HEK293 (cell line): ENCODE data around the gene BFSP2.

ENCODE experiments used
- CTCF ChIA-PET: fragments of 350-600 bp; formaldehyde crosslinking; extraction: SDS; loops from one replicate; lab custom pipeline; 2021; ENCODE audit warnings: antibody characterized with exemption; lab: Yijun Ruan, JAX
- POLR2A ChIA-PET: fragments of 300-600 bp; formaldehyde crosslinking; extraction: SDS; loops from one replicate; lab custom pipeline; 2020; ENCODE audit warnings: antibody characterized with exemption, inconsistent platforms; lab: Yijun Ruan, JAX
- H3K27ac ChIP-seq: fragments of 200-500 bp; sonication (Bioruptor generic); 2 replicates; pipeline ENCODE4 v1.5.1; 2014; ENCODE audit warnings: low read depth, low read length, control low read depth, inconsistent platforms; ENCODE audit errors: extremely low read depth
- H3K36me3 ChIP-seq, 2 experiments: fragments of 200-500 bp in 1 of 2; sonication (Bioruptor generic) in 1 of 2; 1 replicate in 1 of 2; 2 replicates in 1 of 2; pipeline ENCODE4 v1.5.1; 2014 to 2017; ENCODE audit warnings: inconsistent platforms in 2 of 2, low read length in 2 of 2; ENCODE audit not compliant: control insufficient read depth in 2 of 2, insufficient read depth in 1 of 2
- H3K4me1 ChIP-seq: fragments of 200-500 bp; sonication (Bioruptor generic); 2 replicates; pipeline ENCODE4 v1.5.1; 2014; ENCODE audit warnings: mild to moderate bottlenecking, low read length, inconsistent platforms; ENCODE audit not compliant: control insufficient read depth, insufficient read depth
- H3K4me3 ChIP-seq: 2 replicates; pipeline ENCODE4 v1.5.1; 2011; ENCODE audit warnings: low read depth, mild to moderate bottlenecking, control low read depth, low read length, moderate library complexity
- H3K9me3 ChIP-seq: fragments of 200-500 bp; sonication (Bioruptor generic); 2 replicates; pipeline ENCODE4 v1.5.1; 2014; ENCODE audit warnings: low read depth, low read length, inconsistent platforms; ENCODE audit not compliant: control insufficient read depth, insufficient read depth
- KLF16 ChIP-seq: fragments of 450-650 bp; formaldehyde crosslinking; IDR thresholded peaks from 2 replicates; pipeline ENCODE4 v1.5.1; 2017; ENCODE audit warnings: missing biosample characterization, missing genetic modification characterization
- SP3 ChIP-seq: fragments of 450-650 bp; formaldehyde crosslinking; IDR thresholded peaks from 2 replicates; pipeline ENCODE4 v1.5.1; 2016; ENCODE audit warnings: missing biosample characterization, missing genetic modification characterization
- TRIM28 ChIP-seq: IDR thresholded peaks from 2 replicates; pipeline ENCODE4 v1.6.1; 2011; ENCODE audit warnings: low read length, control low read depth, borderline replicate concordance
- YY2 ChIP-seq: fragments of 450-650 bp; formaldehyde crosslinking; IDR thresholded peaks from 2 replicates; pipeline ENCODE4 v1.5.1; 2016; ENCODE audit warnings: missing biosample characterization, missing genetic modification characterization
- ZBTB8A ChIP-seq: fragments of 450-650 bp; formaldehyde crosslinking; IDR thresholded peaks from 2 replicates; pipeline ENCODE4 v1.5.1; 2016; ENCODE audit warnings: missing biosample characterization, missing genetic modification characterization
- ZFHX2 ChIP-seq: fragments of 450-650 bp; formaldehyde crosslinking; conservative IDR thresholded peaks from 2 replicates; pipeline ENCODE4 v1.5.1; 2016; ENCODE audit warnings: missing biosample characterization, missing genetic modification characterization
- ZFP3 ChIP-seq: fragments of 450-650 bp; formaldehyde crosslinking; IDR thresholded peaks from 2 replicates; pipeline ENCODE4 v1.5.1; 2016; ENCODE audit warnings: low read depth, missing biosample characterization, missing genetic modification characterization
- ZFP41 ChIP-seq: fragments of 450-650 bp; formaldehyde crosslinking; IDR thresholded peaks from 2 replicates; pipeline ENCODE4 v1.5.1; 2016; ENCODE audit warnings: missing biosample characterization, missing genetic modification characterization, borderline replicate concordance
- ZIC2 ChIP-seq: fragments of 450-650 bp; formaldehyde crosslinking; IDR thresholded peaks from 2 replicates; pipeline ENCODE4 v1.5.1; 2016; ENCODE audit warnings: missing biosample characterization, missing genetic modification characterization
- ZNF114 ChIP-seq: fragments of 450-650 bp; formaldehyde crosslinking; IDR thresholded peaks from 2 replicates; pipeline ENCODE4 v1.5.0; 2017; ENCODE audit warnings: missing biosample characterization, missing genetic modification characterization
- ZNF19 ChIP-seq: fragments of 450-650 bp; formaldehyde crosslinking; IDR thresholded peaks from 2 replicates; pipeline ENCODE4; 2016; ENCODE audit warnings: missing biosample characterization, missing genetic modification characterization, low read depth
- ZNF223 ChIP-seq: fragments of 450-650 bp; formaldehyde crosslinking; IDR thresholded peaks from 2 replicates; pipeline ENCODE4 v1.5.1; 2016; ENCODE audit warnings: missing biosample characterization, missing genetic modification characterization
- ZNF335 ChIP-seq: fragments of 450-650 bp; formaldehyde crosslinking; conservative IDR thresholded peaks from 2 replicates; pipeline ENCODE4 v1.5.1; 2016; ENCODE audit warnings: missing biosample characterization, missing genetic modification characterization
- ZNF510 ChIP-seq: fragments of 450-650 bp; formaldehyde crosslinking; IDR thresholded peaks from 2 replicates; pipeline ENCODE4 v1.5.1; 2018; ENCODE audit warnings: mild to moderate bottlenecking, missing genetic modification characterization, missing biosample characterization; ENCODE audit not compliant: insufficient replicate concordance
- ZNF514 ChIP-seq: fragments of 450-650 bp; formaldehyde crosslinking; IDR thresholded peaks from 2 replicates; pipeline ENCODE4 v1.5.1; 2016; ENCODE audit warnings: missing biosample characterization, missing genetic modification characterization
- ZNF521 ChIP-seq: fragments of 450-650 bp; formaldehyde crosslinking; IDR thresholded peaks from 2 replicates; pipeline ENCODE4 v1.5.1; 2017; ENCODE audit warnings: missing biosample characterization, mild to moderate bottlenecking, missing genetic modification characterization
- ZNF529 ChIP-seq: fragments of 450-650 bp; formaldehyde crosslinking; IDR thresholded peaks from 2 replicates; pipeline ENCODE4 v1.5.1; 2017; ENCODE audit warnings: missing genetic modification characterization, missing biosample characterization; ENCODE audit not compliant: insufficient replicate concordance
- ZNF596 ChIP-seq: fragments of 450-650 bp; IDR thresholded peaks from 2 replicates; pipeline ENCODE4 v1.5.0; 2018; ENCODE audit warnings: missing biosample characterization, mild to moderate bottlenecking, missing genetic modification characterization, moderate library complexity
- ZNF645 ChIP-seq: fragments of 450-650 bp; formaldehyde crosslinking; IDR thresholded peaks from 2 replicates; pipeline ENCODE4; 2016; ENCODE audit warnings: missing biosample characterization, missing genetic modification characterization
- ZNF707 ChIP-seq: fragments of 450-650 bp; formaldehyde crosslinking; IDR thresholded peaks from 2 replicates; pipeline ENCODE4 v1.5.1; 2016; ENCODE audit warnings: missing biosample characterization, missing genetic modification characterization
- ZNF747 ChIP-seq: fragments of 450-650 bp; formaldehyde crosslinking; IDR thresholded peaks from 2 replicates; pipeline ENCODE4 v1.5.1; 2016; ENCODE audit warnings: missing biosample characterization, missing genetic modification characterization
- ZNF776 ChIP-seq: fragments of 450-650 bp; formaldehyde crosslinking; IDR thresholded peaks from 2 replicates; pipeline ENCODE4 v1.5.0; 2017; ENCODE audit warnings: missing biosample characterization, missing genetic modification characterization, borderline replicate concordance
- TF ChIP-seq, protein P1 (sequence below): fragments of 450-650 bp; formaldehyde crosslinking; IDR thresholded peaks from 2 replicates; pipeline ENCODE4 v1.5.1; 2017; ENCODE audit warnings: missing biosample characterization, missing genetic modification characterization
- TF ChIP-seq, protein P2 (sequence below): fragments of 450-650 bp; formaldehyde crosslinking; IDR thresholded peaks from 2 replicates; pipeline ENCODE4 v1.5.1; 2016; ENCODE audit warnings: missing biosample characterization, missing genetic modification characterization

BFSP2 gene

GRCh38 chr3:133393204-133393603, 6.7 kb upstream of the BFSP2 start:
- Histone ChIP-seq H3K4me1 (no peaks in the 10 kb centered on the region), H3K9me3 (no peaks in the 10 kb centered on the region), H3K4me3 (no peak overlapping the region), H3K27ac (no peak overlapping the region), H3K36me3 (no peaks in the 10 kb centered on the region)
- TF ChIP-seq ZIC2 (no peak), ZFHX2 (tag by site-specific recombination) (no peak), ZNF645 (tag by site-specific recombination) (no peak), SP3 (tag by site-specific recombination) (no peak), ZNF514 (no peak), ZNF223 (tag by site-specific recombination) (no peak), ZNF521 (tag by site-specific recombination) (no peak), ZNF747 (no peak), KLF16 (tag by site-specific recombination) (no peak), ZFP3 (tag by site-specific recombination) (no peak), ZNF510 (no peak), ZNF707 (tag by site-specific recombination) (no peak), ZNF19 (tag by site-specific recombination) (no peak), ZNF596 (tag by site-specific recombination) (no peak), YY2 (tag by site-specific recombination) (no peak)
- TF ChIP-seq, protein P1, sequence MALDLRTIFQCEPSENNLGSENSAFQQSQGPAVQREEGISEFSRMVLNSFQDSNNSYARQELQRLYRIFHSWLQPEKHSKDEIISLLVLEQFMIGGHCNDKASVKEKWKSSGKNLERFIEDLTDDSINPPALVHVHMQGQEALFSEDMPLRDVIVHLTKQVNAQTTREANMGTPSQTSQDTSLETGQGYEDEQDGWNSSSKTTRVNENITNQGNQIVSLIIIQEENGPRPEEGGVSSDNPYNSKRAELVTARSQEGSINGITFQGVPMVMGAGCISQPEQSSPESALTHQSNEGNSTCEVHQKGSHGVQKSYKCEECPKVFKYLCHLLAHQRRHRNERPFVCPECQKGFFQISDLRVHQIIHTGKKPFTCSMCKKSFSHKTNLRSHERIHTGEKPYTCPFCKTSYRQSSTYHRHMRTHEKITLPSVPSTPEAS (tag by site-specific recombination), result no peak
- TF ChIP-seq, protein P2, sequence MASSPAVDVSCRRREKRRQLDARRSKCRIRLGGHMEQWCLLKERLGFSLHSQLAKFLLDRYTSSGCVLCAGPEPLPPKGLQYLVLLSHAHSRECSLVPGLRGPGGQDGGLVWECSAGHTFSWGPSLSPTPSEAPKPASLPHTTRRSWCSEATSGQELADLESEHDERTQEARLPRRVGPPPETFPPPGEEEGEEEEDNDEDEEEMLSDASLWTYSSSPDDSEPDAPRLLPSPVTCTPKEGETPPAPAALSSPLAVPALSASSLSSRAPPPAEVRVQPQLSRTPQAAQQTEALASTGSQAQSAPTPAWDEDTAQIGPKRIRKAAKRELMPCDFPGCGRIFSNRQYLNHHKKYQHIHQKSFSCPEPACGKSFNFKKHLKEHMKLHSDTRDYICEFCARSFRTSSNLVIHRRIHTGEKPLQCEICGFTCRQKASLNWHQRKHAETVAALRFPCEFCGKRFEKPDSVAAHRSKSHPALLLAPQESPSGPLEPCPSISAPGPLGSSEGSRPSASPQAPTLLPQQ (tag by site-specific recombination), result no peak
- ChIA-PET CTCF (interaction anchor here (1.0 kb wide), 1 partner anchor 31 kb away, joined by 3 read pairs; no protein-coding TSS in a partner anchor), POLR2A (no interaction called here)

- H3K4me1 ChIP-seq, result no peaks in the 10 kb centered on the region
- TF ChIP-seq ZNF335 (tag by site-specific recombination) (no peak), ZFP41 (tag by site-specific recombination) (no peak), TRIM28 (peak; percentile 52; the same call in 1 of the 2 replicates), ZNF114 (tag by site-specific recombination) (no peak), ZNF529 (tag by site-specific recombination) (peak; percentile 82), ZBTB8A (tag by site-specific recombination) (no peak), ZNF645 (tag by site-specific recombination) (no peak), ZNF776 (no peak)
- no peak overlapping the region for H3K4me3 ChIP-seq
- CTCF ChIA-PET, result interaction anchor here (0.6 kb wide), 1 partner anchor 42 kb away, joined by 3 read pairs; no protein-coding TSS in a partner anchor
- POLR2A ChIA-PET, result no interaction called here
- no peaks in the 10 kb centered on the region for H3K9me3 ChIP-seq
- H3K27ac ChIP-seq, result no peak overlapping the region
- H3K36me3 ChIP-seq, result no peaks in the 10 kb centered on the region
Observed at GRCh38 chr3:133393691-133394474, 6.0 kb upstream of the BFSP2 start.
